ENCODE results near the gene DHCR7.

- TF ChIP-seq CTCF (IDR thresholded peaks at IDR 0.05): no peak
- TF ChIP-seq ZFX (IDR thresholded peaks at IDR 0.05; ENCODE audit: borderline replicate concordance): no peak
Observed at GRCh38 chr11:71438650-71439049, 9.5 kb downstream of the DHCR7 start.

All from 22Rv1 (cell line).